HS-27A (cell line): ENCODE measurements around the gene HIBCH.
"Not testable (repeated sequence)": the region's sequence is repeated elsewhere in the genome, so short reads cannot be mapped to it uniquely, and the experiment has no call there.

Experiments
- DNase-seq: peaks from one replicate; pipeline ENCODE4 v3.0.0-alpha.2; 2012; ENCODE audit warnings: low read depth, missing footprints

The HIBCH gene

DNA sequence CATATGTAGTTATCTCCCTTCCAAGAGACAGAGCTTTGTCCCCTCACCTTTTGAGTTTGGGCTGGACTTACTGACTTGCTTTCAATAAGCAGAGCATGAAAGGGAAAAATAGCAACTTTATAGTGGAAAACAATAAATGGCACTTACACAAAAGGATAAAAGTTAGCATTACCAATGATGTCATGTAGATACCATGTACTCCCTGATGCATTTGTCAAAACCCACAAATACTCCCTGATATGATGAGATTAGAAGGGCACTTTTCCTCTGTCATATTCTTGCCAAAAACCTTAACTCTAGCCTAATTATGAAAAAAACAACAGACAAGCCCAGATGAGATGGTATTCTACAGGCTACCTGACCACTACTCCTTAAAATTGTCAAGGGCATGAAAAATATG lies 16.0 kb downstream of the HIBCH start:
- DNase-seq, result no peak

DNA sequence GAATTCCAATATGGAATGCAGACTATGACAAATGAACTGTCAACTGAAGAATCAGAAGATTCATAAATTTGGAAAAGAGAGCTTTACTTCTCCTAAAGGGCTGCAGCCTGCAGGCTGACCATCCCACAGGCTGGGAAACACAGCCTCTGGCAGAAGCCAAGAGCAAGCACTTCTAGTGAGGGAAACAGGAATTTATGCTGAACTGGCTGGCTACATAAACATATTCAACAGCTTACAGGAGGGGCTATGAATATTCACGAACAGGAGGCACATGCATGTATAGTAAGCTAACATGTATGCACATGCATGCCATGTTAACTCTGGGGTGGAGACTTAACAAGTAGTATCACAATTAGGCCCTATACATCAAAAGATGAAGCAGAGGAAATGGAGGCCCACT lies 17.6 kb downstream of the HIBCH start:
- DNase-seq, result no peak

GRCh38 chr2:190301032-190301431 lies 18.6 kb downstream of the HIBCH start:
- no peak for DNase-seq

- not testable (repeated sequence) for DNase-seq
Measured at GRCh38 chr2:190297880-190298279, 21.7 kb downstream of the HIBCH start.

DNA sequence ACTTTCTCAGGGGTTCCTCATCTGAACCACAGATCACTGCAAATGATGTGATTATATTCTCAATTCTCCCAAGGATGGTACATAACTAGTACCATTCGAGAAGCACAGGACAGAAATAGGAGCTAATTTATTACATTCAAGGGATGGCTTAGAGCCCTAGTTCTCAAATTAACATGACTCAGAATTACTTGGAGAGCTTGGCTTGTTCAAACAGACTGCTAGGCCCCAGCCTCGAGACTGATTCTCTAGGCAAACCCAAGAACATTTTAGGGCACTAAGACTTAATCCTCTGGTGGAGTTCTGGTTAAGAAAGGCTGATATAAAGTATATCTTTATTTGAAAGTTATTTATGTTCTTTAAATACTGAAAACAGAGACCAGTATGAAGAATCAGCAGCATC lies 35.8 kb downstream of the HIBCH start:
- no peak for DNase-seq

DNA sequence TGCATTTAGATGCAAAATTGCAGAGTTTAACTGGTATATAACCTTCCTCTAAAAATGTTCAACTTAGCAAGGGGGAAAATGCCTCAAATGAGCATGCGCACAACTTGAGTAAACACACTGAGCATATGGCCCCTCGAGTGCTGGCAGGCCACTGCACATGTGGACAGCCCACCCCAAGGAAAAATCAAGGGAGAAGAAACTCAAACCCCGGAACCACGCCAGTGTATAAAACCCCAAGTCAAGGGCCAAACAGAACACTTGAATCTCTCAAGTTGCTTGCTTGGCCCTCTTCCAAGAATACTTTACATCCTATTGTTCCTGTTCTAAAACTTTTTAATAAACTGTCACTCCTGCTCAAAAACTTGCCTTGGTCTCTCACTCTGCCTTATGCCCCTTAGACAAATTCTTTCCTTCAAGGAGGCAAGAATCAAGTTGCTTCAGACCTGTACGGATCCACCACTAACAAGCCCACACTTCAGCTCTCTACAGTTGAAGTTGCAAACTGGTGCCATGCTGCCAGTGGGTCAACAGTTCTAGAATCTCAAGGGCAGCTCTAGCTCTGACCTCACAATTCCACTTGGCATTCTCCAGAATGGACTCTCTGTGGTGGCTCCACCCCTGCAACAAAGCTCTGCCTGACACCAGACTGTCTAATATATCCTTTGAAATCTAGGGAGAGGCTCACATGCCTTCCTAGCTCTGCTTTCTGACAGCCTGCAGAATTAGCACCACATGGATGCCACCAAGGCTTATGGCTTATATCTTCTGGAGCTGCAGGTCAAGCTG lies 38.9 kb downstream of the HIBCH start:
- DNase-seq, result no peak

DNA sequence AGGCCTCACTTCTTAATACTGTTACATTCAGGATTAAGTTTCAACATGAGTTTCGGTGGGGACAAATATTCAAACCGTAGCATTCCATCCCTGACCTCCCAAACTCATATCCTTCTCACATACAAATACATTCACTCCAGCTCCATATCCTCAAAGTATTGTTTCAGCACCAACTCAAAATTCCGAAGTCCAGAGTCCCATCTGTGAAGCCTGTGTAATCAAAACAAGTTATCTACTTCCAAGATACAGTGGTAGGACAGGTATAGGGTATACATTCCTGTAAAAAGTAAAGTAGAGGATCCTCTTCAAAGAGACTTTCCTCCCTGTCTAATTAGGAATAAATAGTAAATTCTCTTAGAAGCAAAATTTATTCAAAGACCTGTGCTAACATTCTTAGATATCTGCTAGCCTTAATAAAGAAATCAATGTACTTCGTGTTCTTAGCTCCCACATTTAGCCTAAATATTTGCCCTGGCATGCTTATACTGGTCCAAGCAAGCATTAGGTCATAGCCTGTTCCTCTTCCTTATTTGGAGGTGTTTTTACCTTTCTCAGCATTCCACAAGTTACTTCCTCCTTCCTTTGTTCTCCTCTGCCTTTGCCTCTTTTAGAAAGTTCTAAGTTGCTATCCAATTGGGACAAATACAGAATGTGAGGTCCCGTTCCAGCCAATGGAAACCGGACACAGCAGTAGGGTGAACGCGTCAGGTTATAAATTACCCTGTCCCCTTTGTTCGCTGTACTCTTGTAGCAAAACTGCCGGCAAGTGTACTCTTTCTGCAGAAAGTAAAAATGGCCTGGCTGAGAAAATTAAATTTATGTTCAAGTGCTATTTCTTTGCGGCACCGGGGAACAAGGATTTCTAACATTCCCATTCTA lies 40.1 kb downstream of the HIBCH start:
- not testable (repeated sequence) for DNase-seq

- DNase-seq, result no peak
Measured at GRCh38 chr2:190277234-190278112, 42.2 kb downstream of the HIBCH start.

DNA sequence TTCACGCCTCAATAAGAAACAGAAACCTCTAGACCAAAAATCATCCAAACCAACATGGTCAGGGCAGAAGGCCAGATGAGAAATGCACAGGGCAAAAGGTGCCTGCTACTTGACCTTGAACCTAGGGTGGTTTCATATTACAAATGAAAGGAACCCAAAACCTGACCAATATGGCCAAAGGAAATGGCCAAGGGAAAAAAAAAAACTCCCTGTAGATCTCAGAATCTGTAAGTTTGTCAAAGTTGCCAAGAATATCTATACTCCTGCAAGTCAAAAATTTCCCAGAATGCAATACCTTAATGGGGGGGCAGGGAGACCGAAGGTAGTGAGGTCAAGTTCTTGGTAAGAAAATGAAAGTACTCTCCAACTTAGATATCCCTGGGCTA lies 47.2 kb downstream of the HIBCH start:
- DNase-seq, result no peak

- DNase-seq, result no peak
Measured at GRCh38 chr2:190271783-190272456, 47.7 kb downstream of the HIBCH start.

- DNase-seq, result no peak
Measured at GRCh38 chr2:190270298-190270697, 49.3 kb downstream of the HIBCH start.

DNA sequence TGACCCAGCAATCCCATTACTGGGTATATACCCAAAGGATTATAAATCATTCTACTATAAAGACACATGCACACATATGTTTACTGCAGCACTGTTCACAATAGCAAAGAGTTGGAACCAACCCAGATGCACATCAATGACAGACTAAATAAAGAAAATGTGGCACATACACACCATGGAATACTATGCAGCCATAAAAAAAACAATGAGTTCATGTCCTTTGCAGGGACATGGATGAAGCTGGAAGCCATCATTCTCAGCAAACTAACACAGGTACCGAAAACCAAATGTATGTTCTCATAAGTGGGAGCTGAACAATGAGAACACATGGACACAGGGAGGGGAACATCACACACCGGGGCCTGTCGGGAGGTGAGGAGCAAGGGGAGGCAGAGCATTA lies 49.9 kb downstream of the HIBCH start:
- DNase-seq, result not testable (repeated sequence)

- DNase-seq, result peak; percentile 40
Measured at GRCh38 chr2:190267302-190267701, 52.3 kb downstream of the HIBCH start.

DNA sequence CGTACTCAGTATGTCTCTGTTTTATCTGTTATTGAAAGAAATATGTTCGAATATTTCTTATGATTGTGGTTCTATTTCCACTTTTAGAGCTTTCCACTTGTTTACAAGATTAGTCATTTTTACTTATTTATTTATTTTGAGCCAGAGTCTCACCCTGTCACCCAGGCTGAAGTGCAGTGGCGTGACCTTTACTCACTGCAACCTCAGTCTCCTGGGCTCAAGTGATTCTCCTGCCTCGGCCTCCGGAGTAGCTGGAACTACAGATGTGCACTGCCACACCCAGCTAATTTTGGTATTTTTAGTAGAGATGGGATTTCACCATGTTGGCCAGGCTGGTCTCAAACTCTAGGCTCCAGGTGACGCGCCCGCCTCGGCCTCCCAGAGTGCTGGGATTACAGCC lies 53.3 kb downstream of the HIBCH start:
- DNase-seq, result no peak

DNA sequence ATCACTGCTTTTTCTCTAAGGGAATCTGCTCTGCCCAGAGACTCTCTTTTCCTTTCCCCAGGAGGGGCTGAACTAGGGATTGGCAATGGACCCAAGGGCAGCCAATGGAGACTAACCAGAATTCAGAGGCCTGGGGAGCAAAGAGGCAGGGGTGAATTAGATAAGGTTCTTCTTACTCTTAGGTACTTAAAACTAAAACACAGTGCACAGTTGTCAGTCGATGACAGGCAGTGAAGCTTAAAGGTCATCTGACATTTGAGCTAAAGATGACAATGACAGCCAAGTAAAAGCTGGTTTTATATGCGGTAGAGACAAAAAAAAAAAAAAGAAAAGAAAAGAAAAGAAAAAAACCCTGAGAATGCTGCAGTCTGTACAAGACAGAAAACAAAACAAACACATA lies 57.8 kb downstream of the HIBCH start:
- DNase-seq, result no peak

DNA sequence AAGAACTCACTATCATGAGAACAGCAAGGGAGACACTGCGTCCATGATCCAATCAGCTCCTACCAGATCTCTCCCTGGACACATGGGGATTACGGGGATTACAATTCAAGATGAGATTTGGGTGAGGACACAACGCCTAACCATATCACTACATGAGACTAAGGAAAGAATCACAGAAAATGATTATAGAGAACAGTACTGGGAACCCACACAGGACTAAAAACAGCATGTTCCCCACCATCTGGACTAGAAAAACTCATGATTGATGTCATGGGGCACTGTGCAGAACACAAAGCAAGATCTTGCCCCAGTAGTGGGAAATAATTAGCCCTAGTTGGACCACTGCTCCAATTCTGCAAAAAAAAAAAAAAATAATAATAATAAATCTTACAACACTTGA lies 63.5 kb downstream of the HIBCH start:
- no peak for DNase-seq

GRCh38 chr2:190255676-190256075 lies 64.0 kb downstream of the HIBCH start:
- no peak for DNase-seq

DNA sequence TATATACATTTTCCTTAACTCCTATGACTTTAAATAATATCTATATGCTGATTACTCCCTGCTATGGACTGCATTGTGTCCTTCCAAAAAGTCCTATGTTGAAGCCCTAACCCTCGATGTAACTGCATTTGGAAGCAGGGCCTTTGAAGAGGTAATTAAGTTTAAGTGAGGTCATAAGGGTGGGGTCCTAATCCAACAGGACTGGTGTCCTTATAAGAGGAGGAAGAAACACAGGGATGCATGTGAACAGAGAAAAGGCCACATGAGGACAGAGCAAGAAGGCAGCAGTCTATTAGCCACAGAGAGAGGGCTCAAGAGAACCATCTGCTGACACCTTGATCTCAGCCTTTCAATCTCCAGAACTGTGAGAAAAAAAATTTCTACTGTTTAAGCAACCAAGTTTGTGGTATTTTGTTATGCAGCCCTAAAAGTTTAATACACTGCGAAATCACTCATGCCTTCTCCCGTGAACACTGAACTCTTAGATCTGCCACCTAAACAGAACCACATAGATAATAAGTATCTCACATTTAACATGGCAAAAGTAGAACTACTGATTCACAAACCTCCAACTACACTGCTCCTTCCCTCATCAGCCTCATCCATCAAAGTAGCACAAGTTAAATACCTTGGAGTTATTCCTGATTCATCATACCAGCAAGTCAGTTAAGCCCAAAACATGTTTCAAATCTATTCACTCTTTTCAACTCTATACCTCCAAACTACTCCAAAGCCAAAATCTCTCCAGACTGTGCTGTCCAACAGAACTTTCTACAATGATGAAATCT lies 65.4 kb downstream of the HIBCH start:
- DNase-seq, result no peak

- no peak for DNase-seq
Measured at GRCh38 chr2:190250421-190250820, 69.2 kb downstream of the HIBCH start.

GRCh38 chr2:190235551-190236075 lies 84.0 kb downstream of the HIBCH start:
- no peak for DNase-seq

- DNase-seq, result no peak
Measured at GRCh38 chr2:190235101-190235500, 84.5 kb downstream of the HIBCH start.
